A549 treated with Mapracorat at 1 μM for 4 hours (cell line): ENCODE results near the gene MYBPH. TPM values are rescaled to one million over a fixed set of nuclear protein-coding genes. Genes with fewer than 3 reads are reported as not detected.

Experiments used
- total RNA-seq: library from RNA; stranded (reverse); fragments of 200-300 nt; extraction: Qiagen RNA extraction; gene quantifications from 5 replicates; pipeline ENCODE4 v1.2.3, GENCODE V29; 2022

MYBPH gene
- 0.09 TPM in 1 of 5 replicates, not detected in the others for total RNA-seq

GRCh38 chr1:203175237-203175826, at the start of gene MYBPH:
Gene MYBPH (minus strand): TSS chr1:203175826. CDS start chr1:203175755, 71 bp downstream.

GRCh38 chr1:203186446-203187303, 11.0 kb upstream of the MYBPH start, which contains the start of gene CHI3L1:
Gene CHI3L1 (minus strand): TSS chr1:203186704. CDS start chr1:203186623, 81 bp downstream.

GRCh38 chr1:203127666-203128430, 47.8 kb downstream of the MYBPH start, which contains the start of gene ADORA1:
Gene ADORA1 (plus strand): TSS chr1:203127726. CDS start chr1:203128842, 1,116 bp downstream.

Other genes with a start within 250 kb of the MYBPH start
- gene KLHL12, start 248.6 kb downstream of the MYBPH start, total RNA-seq, result 17.3 to 18.4 TPM (median 17.5 TPM) in 5 replicates
- 56.6 to 63.5 TPM (median 63.4 TPM) in 5 replicates for gene ADIPOR1, start 217.5 kb downstream of the MYBPH start, total RNA-seq
- gene CYB5R1, start 208.6 kb downstream of the MYBPH start, total RNA-seq, result 20.2 to 23.5 TPM (median 20.8 TPM) in 5 replicates
- 42.6 to 50.8 TPM (median 47.2 TPM) in 5 replicates for gene TMEM183A, start 168.5 kb downstream of the MYBPH start, total RNA-seq
- 0.29 to 0.89 TPM (median 0.45 TPM) in 5 replicates for gene PPFIA4, start 149.3 kb downstream of the MYBPH start, total RNA-seq
- gene MYOG, start 89.8 kb downstream of the MYBPH start, total RNA-seq, result not detected in 5 replicates
- 0.50 to 0.74 TPM (median 0.68 TPM) in 5 replicates for gene ADORA1, start 48.1 kb downstream of the MYBPH start, total RNA-seq
- gene CHI3L1, start 10.9 kb upstream of the MYBPH start, total RNA-seq, result not detected in 5 replicates
- not detected in 5 replicates for gene CHIT1, start 53.8 kb upstream of the MYBPH start, total RNA-seq
- gene BTG2, start 129.7 kb upstream of the MYBPH start, total RNA-seq, result 12.4 to 16.9 TPM (median 15.7 TPM) in 5 replicates
- not detected in 5 replicates for gene FMOD, start 175.3 kb upstream of the MYBPH start, total RNA-seq